Measurements from ENCODE around the gene GCHFR. TPM values are rescaled to one million over a fixed set of nuclear protein-coding genes. Genes with fewer than 3 reads are reported as not detected.

Gene GCHFR
- total RNA-seq, 1 experiment from 2014 or later = 7.1 TPM

- DNase-seq (ENCODE audit: low spot score) = no peak
- H3K27me3 ChIP-seq (replicated peaks; ENCODE audit: insufficient read depth, low read depth, low read length, poor library complexity) = no peaks in the 10 kb centered on the region
- intact Hi-C loops (cut with micrococcal nuclease; ENCODE audit: unreplicated experiment) = no loop called here
- ChIA-PET CTCF (interaction anchor here (0.5 to 1.6 kb wide), 2 partner anchors 60 to 217 kb away, joined by 3 to 9 read pairs; no protein-coding TSS in a partner anchor), POLR2A (ENCODE audit: low non-redundant PET) (no interaction called here)
- TF ChIP-seq CTCF (conservative IDR thresholded peaks at IDR 0.05; ENCODE audit: low read depth, low read length) = no peak
- TF ChIP-seq EZH2 (IDR thresholded peaks at IDR 0.05; ENCODE audit: borderline replicate concordance, low read depth, low read length, poor library complexity, severe bottlenecking) = no peak
- peaks cover 6% of the 10 kb centered on the region for H3K4me1 ChIP-seq (ENCODE audit: insufficient read depth, low read length, poor library complexity, severe bottlenecking)
- TSS peak; percentile 79 for BruUV-seq (replicated peaks)
- H3K36me3 ChIP-seq (ENCODE audit: insufficient read depth, low read length, poor library complexity, severe bottlenecking) = peaks cover 13% of the 10 kb centered on the region
- no peaks in the 10 kb centered on the region for H3K9me3 ChIP-seq (ENCODE audit: low read depth, low read length, poor library complexity, severe bottlenecking)
- H3K27ac ChIP-seq (ENCODE audit: low read depth, low read length, poor library complexity, severe bottlenecking) = peak overlapping the region; percentile 94
- H3K4me3 ChIP-seq (ENCODE audit: low read depth, low read length, poor library complexity, severe bottlenecking) = peak overlapping the region; percentile 97
These were observed 42.8 kb downstream of the GCHFR start for GRCh38 chr15:40806672-40807027.

GRCh38 chr15:40807028-40807887, 43.4 kb downstream of the GCHFR start, which contains the start of the genes DNAJC17 and ZFYVE19:
Gene DNAJC17 (minus strand): TSS chr15:40807473. CDS start chr15:40807446, 27 bp downstream.
Gene ZFYVE19 (plus strand): TSS chr15:40807089. CDS start chr15:40807590, 501 bp downstream.
- H3K27me3 ChIP-seq (replicated peaks; ENCODE audit: insufficient read depth, low read depth, low read length, poor library complexity) = no peaks in the 10 kb centered on the region
- BruUV-seq (replicated peaks) = no TSS peak
- peak within 1 kb of the TSS; percentile 94 for H3K27ac ChIP-seq (ENCODE audit: low read depth, low read length, poor library complexity, severe bottlenecking)
- ChIA-PET POLR2A (ENCODE audit: low non-redundant PET) (no interaction called here), CTCF (interaction anchor here (0.5 to 1.6 kb wide), 2 partner anchors 60 to 218 kb away, joined by 3 to 9 read pairs; no protein-coding TSS in a partner anchor)
- H3K4me1 ChIP-seq (ENCODE audit: insufficient read depth, low read length, poor library complexity, severe bottlenecking) = peaks cover 6% of the 10 kb centered on the region
- intact Hi-C loops (cut with micrococcal nuclease; ENCODE audit: unreplicated experiment) = no loop called here
- no peaks in the 10 kb centered on the region for H3K9me3 ChIP-seq (ENCODE audit: low read depth, low read length, poor library complexity, severe bottlenecking)
- DNase-seq (ENCODE audit: low spot score) = peak; percentile 99
- TF ChIP-seq CTCF (conservative IDR thresholded peaks at IDR 0.05; ENCODE audit: low read depth, low read length) (no peak; the same call in 1 of the 2 replicates), EZH2 (IDR thresholded peaks at IDR 0.05; ENCODE audit: borderline replicate concordance, low read depth, low read length, poor library complexity, severe bottlenecking) (no peak)
- peak within 1 kb of the TSS; percentile 97 for H3K4me3 ChIP-seq (ENCODE audit: low read depth, low read length, poor library complexity, severe bottlenecking)
- peaks cover 13% of the 10 kb centered on the region for H3K36me3 ChIP-seq (ENCODE audit: insufficient read depth, low read length, poor library complexity, severe bottlenecking)

GRCh38 chr15:40807888-40808461, 44.1 kb downstream of the GCHFR start:
- no TSS peak for BruUV-seq (replicated peaks)
- Histone ChIP-seq H3K9me3 (ENCODE audit: low read depth, low read length, poor library complexity, severe bottlenecking) (no peaks in the 10 kb centered on the region), H3K27ac (ENCODE audit: low read depth, low read length, poor library complexity, severe bottlenecking) (peak overlapping the region; percentile 94), H3K36me3 (ENCODE audit: insufficient read depth, low read length, poor library complexity, severe bottlenecking) (peaks cover 13% of the 10 kb centered on the region), H3K4me1 (ENCODE audit: insufficient read depth, low read length, poor library complexity, severe bottlenecking) (peaks cover 6% of the 10 kb centered on the region), H3K27me3 (replicated peaks; ENCODE audit: insufficient read depth, low read depth, low read length, poor library complexity) (no peaks in the 10 kb centered on the region), H3K4me3 (ENCODE audit: low read depth, low read length, poor library complexity, severe bottlenecking) (peak overlapping the region; percentile 97)
- no peak for TF ChIP-seq CTCF (conservative IDR thresholded peaks at IDR 0.05; ENCODE audit: low read depth, low read length)
- TF ChIP-seq EZH2 (IDR thresholded peaks at IDR 0.05; ENCODE audit: borderline replicate concordance, low read depth, low read length, poor library complexity, severe bottlenecking) = no peak
- intact Hi-C loops (cut with micrococcal nuclease; ENCODE audit: unreplicated experiment) = no loop called here
- ChIA-PET POLR2A (ENCODE audit: low non-redundant PET) (no interaction called here), CTCF (interaction anchor here (1.6 kb wide), 1 partner anchor 61 kb away, joined by 3 read pairs; no protein-coding TSS in a partner anchor)
- DNase-seq (ENCODE audit: low spot score) = no peak
